Measurements from ENCODE around the gene PLAA. TPM values are rescaled to one million over a fixed set of nuclear protein-coding genes. Genes with fewer than 3 reads are reported as not detected.
A peak's percentile ranks its signal among the peaks of the same experiment; 100 is the strongest.

PLAA gene
- total RNA-seq, 2 experiments from 2014 or later, result 30.1 to 34.1 TPM

DNA sequence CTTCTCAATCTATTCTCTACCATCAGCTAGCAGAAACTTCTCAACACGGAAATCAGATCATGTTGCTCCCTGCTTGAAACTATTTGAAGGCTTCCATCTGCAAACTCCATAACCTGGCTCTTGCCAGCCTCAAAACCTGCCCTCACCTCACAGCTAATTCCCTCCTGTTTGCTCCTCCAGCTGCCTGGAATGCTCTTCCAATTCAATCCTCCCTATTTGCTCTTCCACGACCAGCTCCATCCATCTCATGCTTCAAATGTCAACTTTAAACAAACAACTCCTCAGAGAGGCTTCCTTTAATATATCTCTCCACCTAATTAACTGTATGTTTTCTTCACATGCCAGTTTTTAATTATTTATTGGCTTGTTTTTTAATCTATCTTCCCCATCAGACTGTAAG, 1.5 kb downstream of the PLAA start:
- no peak for ATAC-seq (ENCODE audit: poor library complexity)

DNA sequence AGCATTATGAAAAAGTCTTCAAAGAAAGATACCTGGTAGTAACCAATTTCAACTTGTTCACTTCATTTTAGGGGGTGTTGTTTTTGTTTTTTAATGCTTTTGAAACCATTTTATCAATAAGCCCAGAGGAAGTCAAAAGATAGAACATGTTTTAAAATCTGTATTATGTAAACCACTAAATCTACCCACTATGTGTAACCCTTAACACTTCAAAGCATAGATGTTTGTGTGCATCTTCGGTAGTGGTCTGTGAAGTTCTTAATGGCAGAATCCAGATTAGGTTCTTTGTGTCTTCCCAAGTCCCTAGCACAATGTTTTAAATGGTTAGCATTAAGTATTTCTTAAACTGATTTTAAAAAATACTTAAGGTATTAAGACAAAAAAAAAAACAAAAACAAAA, 6.3 kb downstream of the PLAA start:
- ATAC-seq (ENCODE audit: poor library complexity), result no peak
- H3K27ac ChIP-seq (ENCODE audit: low read depth in 1 of 2, low read length in 2 of 2), result no peak overlapping the region
- H3K4me3 Mint-ChIP-seq, result peak overlapping the region; percentile 49

More for the DNA sequence above, 1.5 kb downstream of the PLAA start:
- Mint-ChIP-seq H3K27me3 (peaks cover 3% of the 10 kb centered on the region), H3K4me3 (peak overlapping the region; percentile 99), H3K36me3 (ENCODE audit: low read depth) (peaks cover 27% of the 10 kb centered on the region), H3K27ac (peak overlapping the region; percentile 100), H3K9me3 (no peaks in the 10 kb centered on the region), H3K4me1 (ENCODE audit: low read depth) (peaks cover 65% of the 10 kb centered on the region)
- ChIA-PET POLR2A (no interaction called here), CTCF (interaction anchor here (3.8 kb wide), 1 partner anchor 53 kb away, joined by 18 read pairs; the partner anchor contains the start of gene CAAP1)
- intact Hi-C loops (cut with DNase I, micrococcal nuclease), result loop anchor here in 1 of 2 experiments (2.0 kb wide), 1 partner anchor 51 kb away; no protein-coding TSS in a partner anchor
- Histone ChIP-seq H3K4me1 (ENCODE audit: insufficient read depth, low read length) (peaks cover 24% of the 10 kb centered on the region), H3K4me3 (ENCODE audit: low read length) (peak overlapping the region; percentile 94), H3K36me3 (ENCODE audit: insufficient read depth, low read length) (no peaks in the 10 kb centered on the region), H3K27me3 (ENCODE audit: control insufficient read depth in 1 of 2, insufficient read depth in 2 of 2, low read length in 2 of 2) (no peaks in the 10 kb centered on the region), H3K9me3 (ENCODE audit: control insufficient read depth in 1 of 2, insufficient read depth in 1 of 2, low read length in 2 of 2) (no peaks in the 10 kb centered on the region), H3K27ac (ENCODE audit: low read depth in 1 of 2, low read length in 2 of 2) (no peak overlapping the region)
- TF ChIP-seq CTCF (IDR thresholded peaks at IDR 0.05), result no peak
- no peak for DNase-seq

GRCh38 chr9:26939955-26940711, 6.9 kb downstream of the PLAA start:
- Histone ChIP-seq H3K4me1 (ENCODE audit: insufficient read depth, low read length) (peaks cover 19% of the 10 kb centered on the region), H3K9me3 (ENCODE audit: control insufficient read depth in 1 of 2, insufficient read depth in 1 of 2, low read length in 2 of 2) (peaks cover 0 to 8% of the 10 kb centered on the region in 2 experiments), H3K4me3 (ENCODE audit: low read length) (no peak overlapping the region), H3K27me3 (ENCODE audit: control insufficient read depth in 1 of 2, insufficient read depth in 2 of 2, low read length in 2 of 2) (no peaks in the 10 kb centered on the region), H3K36me3 (ENCODE audit: insufficient read depth, low read length) (peaks cover 7% of the 10 kb centered on the region), H3K27ac (ENCODE audit: low read depth in 1 of 2, low read length in 2 of 2) (no peak overlapping the region)
- peaks cover 34% of the 10 kb centered on the region for H3K36me3 Mint-ChIP-seq (ENCODE audit: low read depth)
- no peak for TF ChIP-seq CTCF (IDR thresholded peaks at IDR 0.05)
- ChIA-PET POLR2A (no interaction called here), CTCF (no interaction called here)
- H3K4me3 Mint-ChIP-seq, result peak overlapping the region; percentile 49
- intact Hi-C loops (cut with DNase I, micrococcal nuclease), result no loop called here
- peaks cover 73% of the 10 kb centered on the region for H3K4me1 Mint-ChIP-seq (ENCODE audit: low read depth)
- H3K27me3 Mint-ChIP-seq, result no peaks in the 10 kb centered on the region
- H3K9me3 Mint-ChIP-seq, result peaks cover 3% of the 10 kb centered on the region
- no peak for ATAC-seq (ENCODE audit: poor library complexity)
- no peak for DNase-seq
- H3K27ac Mint-ChIP-seq, result peak overlapping the region; percentile 13

More for the DNA sequence above, 6.3 kb downstream of the PLAA start:
- Histone ChIP-seq H3K9me3 (ENCODE audit: control insufficient read depth in 1 of 2, insufficient read depth in 1 of 2, low read length in 2 of 2) (peaks cover 0 to 8% of the 10 kb centered on the region in 2 experiments), H3K36me3 (ENCODE audit: insufficient read depth, low read length) (peaks cover 7% of the 10 kb centered on the region), H3K4me1 (ENCODE audit: insufficient read depth, low read length) (peaks cover 24% of the 10 kb centered on the region), H3K4me3 (ENCODE audit: low read length) (no peak overlapping the region), H3K27me3 (ENCODE audit: control insufficient read depth in 1 of 2, insufficient read depth in 2 of 2, low read length in 2 of 2) (no peaks in the 10 kb centered on the region)
- no peak for DNase-seq
- H3K4me1 Mint-ChIP-seq (ENCODE audit: low read depth), result peaks cover 73% of the 10 kb centered on the region
- peaks cover 3% of the 10 kb centered on the region for H3K9me3 Mint-ChIP-seq
- ChIA-PET CTCF (interaction anchor here (1.0 to 1.7 kb wide), 2 partner anchors 11 to 49 kb away, joined by 5 to 7 read pairs; no protein-coding TSS in a partner anchor), POLR2A (no interaction called here)
- TF ChIP-seq CTCF (IDR thresholded peaks at IDR 0.05), result no peak
- intact Hi-C loops (cut with DNase I, micrococcal nuclease), result no loop called here
- H3K27me3 Mint-ChIP-seq, result no peaks in the 10 kb centered on the region
- H3K27ac Mint-ChIP-seq, result peak overlapping the region; percentile 13
- H3K36me3 Mint-ChIP-seq (ENCODE audit: low read depth), result peaks cover 28% of the 10 kb centered on the region
